Measurements from ENCODE around the gene SLC44A3. TPM values are rescaled to one million over a fixed set of nuclear protein-coding genes. Genes with fewer than 3 reads are reported as not detected.

The SLC44A3 gene
- polyA plus RNA-seq, 3 donors, result not detected

DNA sequence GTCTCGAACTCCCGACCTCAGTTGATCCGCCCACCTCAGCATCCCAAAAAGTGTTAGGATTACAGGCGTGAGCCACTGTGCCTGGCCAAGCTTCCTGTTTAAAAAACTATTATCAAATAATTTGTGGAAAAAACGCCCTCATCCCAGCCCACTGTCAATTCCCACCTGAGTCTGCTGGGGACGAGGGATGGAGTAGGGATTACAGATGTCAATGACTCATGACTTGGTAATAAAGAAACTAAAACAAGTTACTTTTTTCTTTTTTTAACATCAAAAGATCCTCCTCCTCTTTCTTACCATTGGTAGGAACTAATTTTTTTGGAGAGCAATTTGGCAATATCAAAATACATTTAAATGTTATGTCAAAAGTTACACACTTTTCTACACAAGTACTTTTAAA lies 97.1 kb downstream of the SLC44A3 start:
- Mint-ChIP-seq H3K4me1 (no peaks in the 10 kb centered on the region), H3K27ac (no peak overlapping the region), H3K4me3 (no peak overlapping the region), H3K9me3 (peaks cover 0 to 5% (median 2%) of the 10 kb centered on the region in 7 donors), H3K27me3 (ENCODE audit: low read depth in 3 of 3) (peaks cover 3 to 21% (median 6%) of the 10 kb centered on the region in 3 donors), H3K36me3 (no peaks in the 10 kb centered on the region)
- no CpG with 5 or more reads among the region's 6 CpGs for WGBS (ENCODE audit: insufficient coverage)
- H2AFZ ChIP-seq (ENCODE audit: insufficient read depth, low read depth, low read length, poor library complexity, severe bottlenecking), result no peak overlapping the region
- H3K36me3 ChIP-seq (replicated peaks in 1 of 2; ENCODE audit: control insufficient read depth in 1 of 2, insufficient read depth in 2 of 2, low read length in 2 of 2), result no peaks in the 10 kb centered on the region
- no peak overlapping the region for H3K27ac ChIP-seq (ENCODE audit: low read depth in 1 of 2, low read length in 2 of 2)
- no peaks in the 10 kb centered on the region for H3K79me2 ChIP-seq (ENCODE audit: insufficient read depth, low read length)
- intact Hi-C loops (cut with micrococcal nuclease), result no loop called here
- no peak overlapping the region for H3K9ac ChIP-seq (ENCODE audit: insufficient read depth, low read length, poor library complexity, severe bottlenecking)
- no peak for DNase-seq
- H3K4me1 ChIP-seq (ENCODE audit: control insufficient read depth in 1 of 2, insufficient read depth in 2 of 2, low read length in 2 of 2), result no peaks in the 10 kb centered on the region
- no peak overlapping the region for H3K4me2 ChIP-seq (replicated peaks; ENCODE audit: extremely low read depth, low read length, poor library complexity, severe bottlenecking)
- H3K27me3 ChIP-seq (ENCODE audit: control insufficient read depth in 2 of 2, insufficient read depth in 2 of 2, low read length in 2 of 2), result no peaks in the 10 kb centered on the region
- no peak overlapping the region for H3K4me3 ChIP-seq (replicated peaks in 1 of 3; ENCODE audit: low read depth in 2 of 3, low read length in 3 of 3)
- no peaks in the 10 kb centered on the region for H3K9me3 ChIP-seq (replicated peaks in 1 of 2; ENCODE audit: control insufficient read depth in 1 of 2, insufficient read depth in 1 of 2, low read length in 2 of 2)
- H4K20me1 ChIP-seq (ENCODE audit: insufficient read depth, low read length), result no peaks in the 10 kb centered on the region
- TF ChIP-seq, protein P1, sequence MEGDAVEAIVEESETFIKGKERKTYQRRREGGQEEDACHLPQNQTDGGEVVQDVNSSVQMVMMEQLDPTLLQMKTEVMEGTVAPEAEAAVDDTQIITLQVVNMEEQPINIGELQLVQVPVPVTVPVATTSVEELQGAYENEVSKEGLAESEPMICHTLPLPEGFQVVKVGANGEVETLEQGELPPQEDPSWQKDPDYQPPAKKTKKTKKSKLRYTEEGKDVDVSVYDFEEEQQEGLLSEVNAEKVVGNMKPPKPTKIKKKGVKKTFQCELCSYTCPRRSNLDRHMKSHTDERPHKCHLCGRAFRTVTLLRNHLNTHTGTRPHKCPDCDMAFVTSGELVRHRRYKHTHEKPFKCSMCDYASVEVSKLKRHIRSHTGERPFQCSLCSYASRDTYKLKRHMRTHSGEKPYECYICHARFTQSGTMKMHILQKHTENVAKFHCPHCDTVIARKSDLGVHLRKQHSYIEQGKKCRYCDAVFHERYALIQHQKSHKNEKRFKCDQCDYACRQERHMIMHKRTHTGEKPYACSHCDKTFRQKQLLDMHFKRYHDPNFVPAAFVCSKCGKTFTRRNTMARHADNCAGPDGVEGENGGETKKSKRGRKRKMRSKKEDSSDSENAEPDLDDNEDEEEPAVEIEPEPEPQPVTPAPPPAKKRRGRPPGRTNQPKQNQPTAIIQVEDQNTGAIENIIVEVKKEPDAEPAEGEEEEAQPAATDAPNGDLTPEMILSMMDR (IDR thresholded peaks at IDR 0.05), result no peak

DNA sequence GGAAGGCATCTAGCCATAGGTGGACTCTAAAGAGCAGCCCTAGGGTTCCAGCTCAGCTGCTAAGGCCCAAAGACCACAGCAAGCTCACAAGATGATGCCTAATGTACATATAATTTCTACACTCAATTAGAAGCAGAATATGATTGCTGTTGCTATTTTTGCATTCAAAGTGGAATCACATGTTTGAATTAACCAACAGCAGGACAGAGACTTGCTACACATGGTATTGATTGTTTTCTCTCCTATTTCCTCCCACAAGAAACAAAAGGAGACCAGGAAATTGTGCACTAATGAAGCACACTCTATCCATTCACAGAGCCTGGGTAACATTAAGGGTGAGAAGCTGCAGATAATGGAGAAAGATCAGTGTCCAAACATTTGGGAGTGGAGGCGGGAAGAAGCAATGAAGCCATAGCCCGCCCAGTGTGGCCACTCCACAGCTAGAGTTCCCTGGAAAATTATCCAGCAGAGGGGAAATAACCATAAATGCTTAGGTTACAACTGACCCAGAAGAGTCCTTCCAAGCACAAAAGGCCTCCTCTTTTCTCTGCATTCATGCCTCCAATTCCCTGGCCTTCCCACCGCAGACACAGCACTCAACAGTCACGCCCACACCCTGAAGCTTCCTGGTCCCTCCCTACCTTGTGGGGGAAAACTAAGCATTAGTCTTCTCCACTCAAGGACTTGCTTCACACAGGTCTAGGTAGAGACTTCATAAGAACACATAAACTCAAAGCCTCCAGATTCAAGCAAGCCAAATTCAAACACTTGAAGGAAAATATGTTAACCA lies 99.3 kb downstream of the SLC44A3 start:
- no peak overlapping the region for H3K4me3 ChIP-seq (replicated peaks in 1 of 3; ENCODE audit: low read depth in 2 of 3, low read length in 3 of 3)
- intact Hi-C loops (cut with micrococcal nuclease), result no loop called here
- no peak overlapping the region for H2AFZ ChIP-seq (ENCODE audit: insufficient read depth, low read depth, low read length, poor library complexity, severe bottlenecking)
- H3K27ac ChIP-seq (ENCODE audit: low read depth in 1 of 2, low read length in 2 of 2), result no peak overlapping the region
- Mint-ChIP-seq H3K4me3 (no peak overlapping the region), H3K4me1 (no peaks in the 10 kb centered on the region), H3K9me3 (peaks cover 0 to 4% (median 1%) of the 10 kb centered on the region in 7 donors), H3K27ac (no peak overlapping the region), H3K27me3 (ENCODE audit: low read depth in 3 of 3) (peaks cover 18 to 32% (median 18%) of the 10 kb centered on the region in 3 donors), H3K36me3 (no peaks in the 10 kb centered on the region)
- H3K4me1 ChIP-seq (ENCODE audit: control insufficient read depth in 1 of 2, insufficient read depth in 2 of 2, low read length in 2 of 2), result no peaks in the 10 kb centered on the region
- TF ChIP-seq, protein P1 (IDR thresholded peaks at IDR 0.05), result no peak
- peaks cover 9 to 19% of the 10 kb centered on the region in 2 donors for H3K27me3 ChIP-seq (ENCODE audit: control insufficient read depth in 2 of 2, insufficient read depth in 2 of 2, low read length in 2 of 2)
- H3K79me2 ChIP-seq (ENCODE audit: insufficient read depth, low read length), result no peaks in the 10 kb centered on the region
- H3K36me3 ChIP-seq (replicated peaks in 1 of 2; ENCODE audit: control insufficient read depth in 1 of 2, insufficient read depth in 2 of 2, low read length in 2 of 2), result no peaks in the 10 kb centered on the region
- DNase-seq, result no peak
- no peaks in the 10 kb centered on the region for H4K20me1 ChIP-seq (ENCODE audit: insufficient read depth, low read length)
- H3K9me3 ChIP-seq (replicated peaks in 1 of 2; ENCODE audit: control insufficient read depth in 1 of 2, insufficient read depth in 1 of 2, low read length in 2 of 2), result no peaks in the 10 kb centered on the region
- no peak overlapping the region for H3K4me2 ChIP-seq (replicated peaks; ENCODE audit: extremely low read depth, low read length, poor library complexity, severe bottlenecking)
- H3K9ac ChIP-seq (ENCODE audit: insufficient read depth, low read length, poor library complexity, severe bottlenecking), result no peak overlapping the region
- 89% methylated on average over 4 of the region's 4 CpGs for WGBS (ENCODE audit: insufficient coverage)
